HepG2 (cell line): ENCODE measurements around the gene TPGS1. TPM values are rescaled to one million over a fixed set of nuclear protein-coding genes. Genes with fewer than 3 reads are reported as not detected.

Source experiments
- BRCA1 ChIP-seq: sonication (generic); formaldehyde crosslinking; IDR thresholded peaks from 2 replicates; pipeline ENCODE4 v1.4.0; 2020; ENCODE audit warnings: missing genetic modification reagents
- GMEB1 ChIP-seq: sonication (generic); formaldehyde crosslinking; IDR thresholded peaks from 2 replicates; pipeline ENCODE4 v1.5.1; 2020; ENCODE audit warnings: missing genetic modification reagents, mild to moderate bottlenecking, borderline replicate concordance
- KAT2B ChIP-seq: fragments of 150-350 bp; IDR thresholded peaks from 2 replicates; pipeline ENCODE4 v1.6.1; 2014; ENCODE audit warnings: low read depth, low read length, borderline replicate concordance
- MAX ChIP-seq: IDR thresholded peaks from 2 replicates; pipeline ENCODE4 v1.6.1; 2012; ENCODE audit warnings: inconsistent platforms
- NR1H2 ChIP-seq: sonication (generic); formaldehyde crosslinking; IDR thresholded peaks from 2 replicates; pipeline ENCODE4 v1.8.1; 2022; ENCODE audit warnings: low read depth, missing genetic modification reagents, borderline replicate concordance
- POGZ ChIP-seq: sonication (generic); formaldehyde crosslinking; IDR thresholded peaks from 2 replicates; pipeline ENCODE4 v1.4.0; 2020; ENCODE audit warnings: mild to moderate bottlenecking, missing genetic modification reagents
- POLR2AphosphoS2 ChIP-seq: IDR thresholded peaks from 2 replicates; pipeline ENCODE4 v1.6.1; 2011; ENCODE audit warnings: low read depth, low read length, improper control_type of control experiment
- TEF ChIP-seq: sonication (generic); formaldehyde crosslinking; IDR thresholded peaks from 2 replicates; pipeline ENCODE4 v1.5.0; 2020; ENCODE audit warnings: missing genetic modification reagents
- XRCC5 ChIP-seq: fragments of 200-400 bp; formaldehyde crosslinking; optimal IDR thresholded peaks from 2 replicates; pipeline ENCODE3; 2017; ENCODE audit warnings: mild to moderate bottlenecking, low read length
- ZBTB34 ChIP-seq: sonication (generic); formaldehyde crosslinking; IDR thresholded peaks from 2 replicates; pipeline ENCODE4 v1.8.0; 2022; ENCODE audit warnings: mild to moderate bottlenecking, missing genetic modification reagents
- ZNF607 ChIP-seq: sonication (generic); formaldehyde crosslinking; IDR thresholded peaks from 2 replicates; pipeline ENCODE4 v1.5.1; 2020; ENCODE audit warnings: missing genetic modification reagents, mild to moderate bottlenecking, borderline replicate concordance
- ZNF639 ChIP-seq: conservative IDR thresholded peaks from 2 replicates; pipeline ENCODE4 v1.6.1; 2018; ENCODE audit warnings: missing genetic modification reagents
- ZNF710 ChIP-seq: sonication (generic); formaldehyde crosslinking; IDR thresholded peaks from 2 replicates; pipeline ENCODE4 v1.5.0; 2020; ENCODE audit warnings: mild to moderate bottlenecking, missing genetic modification reagents, borderline replicate concordance
- polyA plus RNA-seq, 8 experiments: library from polyadenylated mRNA; depleted of rRNA in 3 of 8; stranded (reverse) in 7 of 8; unstranded in 1 of 8; fragments of >200 nt; fragmentation: Illumina TruSeq in 4 of 8; extraction: Trizol in 4 of 8; gene quantifications; 2 replicates each; pipeline versions ENCODE4 v1.2.1 to v1.2.3, GENCODE V29; 2011 to 2016; ENCODE audit warnings: low read depth in 4 of 8, missing spikeins in 1 of 8, mixed read lengths in 1 of 8; ENCODE audit not compliant: insufficient read depth in 1 of 8
- total RNA-seq, 5 experiments: library from RNA; depleted of rRNA; stranded (reverse); fragments of >200 nt; fragmentation: Illumina TruSeq; extraction: Trizol; gene quantifications; 2 replicates each; pipeline ENCODE4 v1.2.3, GENCODE V29; 2016; ENCODE audit warnings: low read depth in 1 of 5

The TPGS1 gene
- total and polyA plus RNA-seq, 2 of the 13 experiments (the other 11 are each of a cell fraction or from before 2014, with no cell fraction given) = 1.1 to 6.2 TPM

- peak; percentile 90 for TF ChIP-seq MAX
- peak; percentile 40; the same call in 1 of the 2 replicates for TF ChIP-seq GMEB1
- no peak for TF ChIP-seq BRCA1 (CRISPR knock-in tag)
- TF ChIP-seq POGZ = no peak; the same call in 1 of the 2 replicates
- 0 out of 2 replicates have a peak, but pooled peaks have one; percentile 24 for TF ChIP-seq ZBTB34 (CRISPR knock-in tag)
- TF ChIP-seq KAT2B = no peak
- TF ChIP-seq NR1H2 (CRISPR knock-in tag) = 0 out of 2 replicates have a peak, but pooled peaks have one; percentile 41
- TF ChIP-seq ZNF639 (CRISPR knock-in tag) = no peak; the same call in 1 of the 2 replicates
- TF ChIP-seq ZNF607 (CRISPR knock-in tag) = peak; percentile 68; the same call in 1 of the 2 replicates
- TF ChIP-seq TEF (CRISPR knock-in tag) = no peak
- no peak for TF ChIP-seq POLR2AphosphoS2
- TF ChIP-seq ZNF710 (CRISPR knock-in tag) = peak; percentile 56; the same call in 1 of the 2 replicates
- TF ChIP-seq XRCC5 = peak; percentile 63
These were observed 23.9 kb downstream of the TPGS1 start (continued) for GRCh38 chr19:531009-531752.
